GM18498 (cell line): ENCODE measurements around the gene TNFRSF1A.
A peak's percentile ranks its signal among the peaks of the same experiment; 100 is the strongest.
"Not testable (repeated sequence)": the region's sequence is repeated elsewhere in the genome, so short reads cannot be mapped to it uniquely, and the experiment has no call there.

Source experiments
- ATAC-seq: cut with Tn5 transposase; IDR thresholded peaks from one replicate; pipeline ENCODE4 v1.9.1; 2021; ENCODE audit warnings: mild to moderate bottlenecking, moderate library complexity; ENCODE audit not compliant: unreplicated experiment

TNFRSF1A gene

DNA sequence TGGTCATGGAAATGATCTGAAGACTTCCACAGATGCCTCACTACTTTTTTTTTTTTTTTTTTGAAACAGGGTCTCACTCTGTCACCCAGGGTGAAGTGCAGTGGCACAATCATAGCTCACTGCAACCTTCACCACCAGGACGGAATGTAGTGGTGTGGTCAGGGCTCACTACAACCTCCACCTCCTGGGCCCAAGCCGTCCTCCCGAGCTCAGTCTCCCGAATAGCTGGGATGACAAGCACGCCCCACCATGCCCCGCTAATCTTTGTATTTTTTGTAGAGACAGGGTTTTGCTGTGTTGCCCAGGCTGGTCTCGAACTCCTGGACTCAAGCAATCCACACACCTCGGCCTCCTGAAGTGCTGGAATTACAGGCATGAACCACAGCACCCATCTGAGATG is 3.3 kb downstream of the TNFRSF1A start:
- not testable (repeated sequence) for ATAC-seq

DNA sequence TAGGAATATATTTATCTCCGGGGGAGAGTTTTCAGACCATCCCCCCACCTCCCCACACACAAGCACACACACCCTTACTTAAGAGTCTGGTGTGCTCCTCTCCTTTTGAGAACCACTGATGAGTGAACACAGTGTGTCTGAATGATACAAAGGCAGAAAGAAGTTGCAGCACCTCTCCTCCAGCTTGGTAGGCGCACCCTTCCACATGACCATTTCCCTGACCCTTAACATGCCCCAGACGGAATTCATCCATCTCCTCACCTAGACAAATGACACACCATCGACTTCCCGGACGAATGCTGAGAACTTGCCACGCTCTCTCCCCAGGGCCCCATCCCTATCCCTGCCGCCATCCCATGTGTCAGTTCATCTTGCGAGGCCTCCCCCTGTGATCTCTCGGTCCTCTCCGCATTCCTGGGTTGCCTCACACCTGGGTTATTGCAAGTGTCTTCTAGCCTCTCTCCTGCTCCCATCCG is 3.9 kb downstream of the TNFRSF1A start:
- ATAC-seq: no peak

DNA sequence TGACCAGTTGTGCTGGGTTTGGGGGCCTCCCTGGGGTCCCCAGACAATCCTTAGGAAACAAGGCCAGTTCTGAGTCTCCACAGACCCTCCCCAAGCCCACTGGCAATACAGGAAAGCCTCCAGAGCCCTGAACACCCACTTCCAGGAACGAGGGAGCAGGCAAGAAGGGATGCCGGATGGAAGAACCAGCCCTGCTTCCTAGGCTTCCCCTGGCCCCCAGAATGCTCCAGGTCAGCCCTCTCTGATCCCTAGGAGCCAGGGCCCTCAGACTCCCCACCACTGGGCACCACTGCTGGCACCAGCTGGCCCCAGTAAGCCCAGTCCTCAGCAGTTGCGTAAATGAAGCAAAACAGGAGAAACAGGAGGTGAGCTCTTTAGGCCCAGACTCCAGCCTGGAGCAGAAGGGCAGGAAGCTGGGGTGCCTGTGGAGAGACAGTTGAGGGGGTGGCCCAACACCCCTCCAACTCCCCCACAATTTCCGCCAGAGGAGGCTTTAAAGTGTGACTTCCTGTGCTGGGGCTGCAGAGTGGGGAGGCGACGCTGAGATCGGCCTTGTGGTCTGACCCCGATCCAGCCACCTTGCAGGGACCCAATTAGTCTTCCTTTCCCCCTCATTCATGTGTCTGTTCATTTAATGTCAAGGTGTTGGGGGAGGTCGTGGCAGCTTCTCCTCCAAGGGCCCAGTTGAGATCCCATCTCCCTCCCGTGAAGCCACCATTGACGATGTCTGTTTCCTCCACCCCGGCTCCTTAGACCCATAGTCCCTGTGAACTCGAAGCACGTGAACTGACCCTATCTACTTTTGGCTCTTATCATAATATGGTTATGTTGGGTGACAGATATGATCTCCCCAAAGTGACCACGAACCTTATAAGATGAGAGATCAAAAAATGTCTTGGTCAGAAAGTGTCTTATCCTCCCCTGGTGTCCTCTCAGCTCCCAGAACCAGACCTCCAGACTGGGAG is 4.7 kb downstream of the TNFRSF1A start:
- no peak for ATAC-seq

DNA sequence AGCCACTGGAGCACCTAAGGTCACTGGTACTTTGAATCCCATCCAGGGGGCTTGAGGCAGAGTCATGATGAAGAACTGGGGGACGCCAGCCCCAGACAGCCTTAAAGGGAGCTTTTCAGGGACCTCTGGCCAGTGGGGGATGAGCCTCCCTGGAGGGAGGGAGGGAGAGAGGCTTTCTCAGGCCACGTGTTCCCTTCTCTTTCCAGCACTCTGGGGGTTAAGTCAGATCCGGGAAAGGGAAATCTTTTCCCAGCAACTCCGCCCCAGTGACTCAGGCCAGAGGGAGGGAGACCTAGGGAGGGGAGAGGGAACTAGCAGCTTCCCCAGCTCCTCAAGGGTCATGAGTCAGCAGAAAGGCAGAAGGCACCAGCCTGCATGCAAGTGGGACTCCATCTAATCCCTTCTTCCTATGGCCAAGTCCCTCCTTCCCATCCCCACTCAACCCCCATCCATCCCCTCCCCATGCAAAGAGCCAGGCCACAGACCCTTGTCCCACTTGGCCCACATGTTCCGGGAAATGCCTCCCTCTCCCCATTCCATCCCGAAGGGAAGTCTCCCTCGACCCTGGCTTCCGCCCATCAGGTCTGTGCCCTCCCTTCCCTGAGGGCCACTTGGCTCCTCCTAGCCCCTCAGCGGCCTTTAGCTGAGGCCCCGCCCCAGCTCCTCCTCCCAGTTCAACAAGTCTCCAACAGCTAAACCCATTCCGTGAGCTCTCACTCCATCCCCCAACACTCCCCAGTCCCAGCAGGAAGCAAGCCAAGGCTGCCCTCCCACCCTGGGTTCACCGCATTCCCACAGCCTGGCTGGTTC is 5.6 kb downstream of the TNFRSF1A start:
- ATAC-seq: peak; percentile 34

DNA sequence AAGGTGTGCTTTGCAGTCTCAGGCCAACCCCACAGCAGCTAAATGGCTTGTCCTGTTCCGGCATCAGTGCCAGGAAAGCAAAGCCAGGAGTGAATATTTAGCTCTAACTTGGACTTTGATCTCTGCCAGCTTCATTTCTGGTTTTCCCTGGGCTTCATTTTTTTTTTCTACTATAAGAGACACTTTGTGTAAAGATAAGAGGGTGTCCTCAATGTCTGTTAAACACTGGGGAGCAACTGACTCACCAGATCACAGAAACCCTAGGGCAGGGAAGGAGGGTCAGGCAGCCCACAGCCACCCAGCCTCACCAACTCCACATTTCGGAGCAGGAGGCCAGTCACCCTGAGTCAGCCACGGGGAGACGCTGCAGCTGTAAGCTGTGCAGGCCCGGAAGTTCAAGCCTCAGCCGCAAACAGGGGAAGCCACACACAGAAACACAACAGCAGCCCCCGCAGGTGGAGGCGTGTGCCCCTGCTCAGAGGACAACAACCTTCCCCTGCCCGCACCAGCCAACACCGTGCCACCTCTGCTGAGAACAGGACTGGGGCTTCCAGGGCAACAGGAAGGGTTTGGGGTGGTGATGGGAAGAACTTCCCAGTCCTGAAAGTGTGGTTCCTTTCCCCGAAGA is 6.3 kb downstream of the TNFRSF1A start:
- peak; percentile 68 for ATAC-seq

DNA sequence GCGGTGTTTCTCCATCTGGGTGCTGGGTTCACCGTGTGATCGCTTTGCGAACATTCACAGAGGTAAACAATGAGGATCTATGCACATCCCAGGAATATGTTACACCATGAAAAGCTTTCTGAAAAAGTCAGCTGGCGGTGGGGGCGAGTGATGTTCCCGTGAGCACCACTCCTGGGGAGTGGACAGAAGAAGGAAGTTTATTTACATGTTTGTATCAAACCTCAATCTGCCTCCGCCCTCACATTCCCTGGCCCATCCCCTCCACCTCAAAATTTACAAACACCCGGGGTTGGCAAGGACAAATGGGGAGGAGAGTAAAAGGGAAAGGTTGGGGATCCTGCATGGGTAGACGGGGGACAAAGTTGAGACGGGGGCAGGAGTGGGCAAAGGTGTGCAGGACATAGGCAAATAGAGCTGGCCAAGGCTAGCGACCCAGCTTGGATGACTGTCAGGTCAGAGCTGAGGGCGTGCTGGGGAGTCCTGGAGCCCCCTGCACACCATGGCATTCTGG is 6.9 kb downstream of the TNFRSF1A start:
- ATAC-seq: no peak

DNA sequence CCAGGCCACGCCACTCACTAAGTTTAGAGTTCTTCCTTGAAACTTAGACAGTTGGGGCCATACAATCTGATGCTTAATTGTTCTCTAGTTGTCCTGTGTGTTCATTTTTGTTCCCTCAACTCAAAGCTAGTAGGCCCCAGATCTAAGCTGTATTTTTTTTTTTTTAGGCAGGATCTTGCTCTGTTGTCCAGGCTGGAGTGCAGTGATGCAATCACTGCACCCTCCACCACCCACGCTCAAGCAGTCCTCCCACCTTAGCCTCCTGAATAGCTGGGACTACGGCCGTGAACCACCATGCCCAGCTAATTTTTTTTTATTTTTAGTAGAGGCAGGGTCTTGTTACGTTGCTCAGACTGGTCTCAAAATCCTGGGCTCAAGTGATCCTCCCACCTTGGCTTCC is 7.5 kb downstream of the TNFRSF1A start:
- no peak for ATAC-seq

DNA sequence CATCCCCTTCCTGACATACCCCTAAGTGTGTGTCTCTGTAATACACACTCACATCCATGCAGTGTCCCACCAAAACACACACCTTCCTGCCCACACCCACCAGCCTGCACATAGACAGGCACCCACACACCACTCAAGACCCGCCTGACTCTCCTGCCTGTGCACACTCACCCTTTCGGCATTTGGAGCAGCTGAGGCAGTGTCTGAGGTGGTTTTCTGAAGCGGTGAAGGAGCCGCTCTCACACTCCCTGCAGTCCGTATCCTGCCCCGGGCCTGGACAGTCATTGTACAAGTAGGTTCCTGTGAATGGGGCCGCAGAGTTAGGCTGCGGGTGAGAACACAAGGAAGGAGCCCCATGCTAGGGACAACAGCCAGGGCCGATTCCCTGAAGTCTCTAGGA is 8.3 kb downstream of the TNFRSF1A start:
- ATAC-seq: no peak

DNA sequence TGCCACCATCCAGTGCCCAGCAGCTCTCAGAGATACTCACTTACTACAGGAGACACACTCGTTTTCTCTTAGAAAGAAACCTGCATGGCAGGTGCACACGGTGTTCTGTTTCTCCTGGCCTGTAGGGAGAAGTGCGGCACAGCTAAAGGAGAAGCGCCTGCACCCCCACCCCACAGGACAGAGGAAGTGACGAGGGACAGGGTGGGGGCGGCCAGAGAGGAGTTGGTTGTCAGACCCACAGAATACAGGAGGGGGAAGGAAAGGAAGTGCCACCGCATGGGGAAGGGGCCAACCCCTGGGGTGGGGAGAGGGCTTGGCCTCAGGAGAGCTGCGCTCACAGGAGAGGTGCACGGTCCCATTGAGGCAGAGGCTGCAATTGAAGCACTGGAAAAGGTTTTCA is 8.8 kb downstream of the TNFRSF1A start:
- no peak for ATAC-seq

DNA sequence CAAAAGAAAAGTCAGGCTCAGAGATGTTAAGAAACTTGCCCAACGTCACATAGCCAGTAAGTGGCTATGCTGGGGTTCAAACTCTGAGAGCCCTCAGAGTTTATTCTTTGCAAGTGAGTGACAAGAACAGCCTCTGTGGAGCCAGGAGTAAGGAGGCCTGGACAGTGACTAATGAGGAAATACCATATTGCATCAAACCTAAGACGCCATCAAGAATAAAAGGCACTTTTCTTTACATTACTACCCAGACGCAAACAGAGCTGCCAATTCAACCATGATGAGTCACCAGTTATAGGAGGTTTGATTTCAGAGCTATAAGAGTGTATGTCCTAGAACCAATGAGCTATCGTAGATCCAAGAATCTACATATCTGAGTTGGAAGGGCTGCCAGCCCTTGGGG is 9.4 kb downstream of the TNFRSF1A start:
- no peak for ATAC-seq

DNA sequence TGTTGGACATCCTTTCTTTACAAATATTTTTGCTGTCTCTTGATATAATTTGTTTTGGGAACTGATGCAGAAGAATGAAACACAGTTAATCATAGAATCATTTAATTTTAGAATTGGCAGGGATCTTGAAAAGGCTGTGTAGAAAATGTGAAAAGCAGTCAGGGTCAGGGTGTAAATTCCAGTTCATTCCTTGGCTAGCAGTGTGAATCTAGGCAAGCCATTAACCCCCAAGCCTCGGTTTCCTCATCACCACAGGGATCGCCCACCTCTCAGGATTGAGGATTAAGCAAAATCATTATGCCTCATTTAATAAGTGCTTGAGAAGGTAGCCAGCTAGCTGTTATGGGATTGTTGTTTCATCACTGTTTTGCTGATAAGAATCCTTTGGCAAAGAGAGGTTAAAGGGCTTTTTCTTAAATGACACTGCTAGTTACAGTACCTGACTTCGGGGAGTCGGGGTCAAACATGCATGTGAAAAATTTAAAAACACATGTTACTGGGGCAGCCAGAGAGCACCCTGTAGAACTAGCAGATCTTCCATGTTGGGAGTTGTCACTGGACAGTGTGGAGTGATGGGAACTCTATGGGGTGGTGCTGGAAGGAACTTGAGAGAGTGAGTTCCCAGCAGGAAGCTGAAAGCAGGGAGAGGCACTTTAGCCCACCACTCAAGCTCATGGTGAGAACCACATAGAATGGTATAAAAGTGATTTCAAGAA is 10.7 kb downstream of the TNFRSF1A start:
- no peak for ATAC-seq

DNA sequence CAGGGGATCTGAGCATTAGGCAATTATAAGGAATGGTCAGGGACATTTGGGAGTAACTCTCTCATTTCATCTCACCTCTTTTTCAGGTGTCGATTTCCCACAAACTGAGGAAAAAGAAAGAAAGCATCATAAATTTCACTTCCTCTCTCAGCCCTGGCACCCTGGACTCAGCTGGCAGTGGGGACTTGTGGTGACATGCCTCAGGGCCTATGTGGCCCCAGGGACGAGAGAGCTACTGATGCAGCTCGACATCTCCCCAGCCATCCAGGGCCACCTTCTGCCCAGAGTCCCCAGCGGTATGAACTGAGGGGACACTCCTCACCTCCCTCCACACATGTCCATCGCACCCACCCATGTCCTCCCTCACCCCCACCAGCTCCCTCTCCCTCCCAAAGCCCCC is 11.7 kb downstream of the TNFRSF1A start:
- ATAC-seq: peak; percentile 65

DNA sequence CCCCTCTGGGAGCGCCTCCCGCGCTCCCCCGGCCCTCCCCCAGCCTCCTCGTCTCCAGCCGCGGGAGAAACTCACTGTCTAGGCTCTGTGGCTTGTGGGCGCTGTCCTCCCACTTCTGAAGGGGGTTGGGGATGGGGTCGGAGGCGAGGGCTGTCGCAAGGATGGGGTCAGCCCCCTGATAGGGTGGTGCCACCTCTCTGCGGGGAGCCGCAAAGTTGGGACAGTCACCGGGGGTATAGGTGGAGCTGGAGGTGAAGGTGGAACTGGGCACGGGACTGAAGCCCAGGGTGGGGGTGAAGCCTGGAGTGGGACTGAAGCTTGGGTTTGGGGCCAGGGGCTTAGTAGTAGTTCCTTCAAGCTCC is 12.2 kb downstream of the TNFRSF1A start:
- ATAC-seq: no peak

DNA sequence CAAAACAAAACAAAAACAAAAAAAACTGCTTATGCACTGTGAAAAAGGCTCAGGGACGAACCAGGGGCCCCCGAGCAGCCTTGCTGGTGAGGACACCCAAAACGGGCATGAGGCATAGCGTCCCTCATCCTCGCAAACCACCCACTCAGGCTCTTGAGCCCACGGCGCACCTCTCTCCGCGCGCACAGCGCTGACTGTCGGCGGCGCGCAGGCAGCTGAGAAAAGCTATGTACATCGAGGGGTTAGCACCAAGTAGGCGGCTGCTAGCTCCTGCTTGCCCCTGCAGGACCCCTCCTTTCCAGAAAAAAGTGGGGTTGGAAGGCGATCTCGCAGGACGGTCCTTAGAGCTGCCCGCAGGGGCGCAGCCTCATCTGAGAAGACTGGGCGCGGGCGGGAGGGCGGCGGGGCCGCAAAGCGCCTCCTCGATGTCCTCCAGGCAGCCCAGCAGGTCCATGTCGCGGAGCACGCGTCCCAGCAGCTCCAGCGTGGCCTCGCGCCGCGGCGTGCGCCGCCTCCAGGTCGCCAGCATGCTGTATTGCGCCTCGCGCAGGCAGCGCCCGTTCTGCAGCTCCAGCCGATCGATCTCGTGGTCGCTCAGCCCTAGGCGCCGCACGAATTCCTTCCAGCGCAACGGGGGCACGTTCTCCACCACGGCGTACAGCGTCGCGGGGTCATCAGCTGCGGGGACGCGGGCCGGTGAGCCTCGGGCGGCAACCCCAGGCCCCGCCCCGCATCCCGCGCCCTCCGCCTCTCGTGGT is 12.8 kb downstream of the TNFRSF1A start:
- no peak for ATAC-seq

DNA sequence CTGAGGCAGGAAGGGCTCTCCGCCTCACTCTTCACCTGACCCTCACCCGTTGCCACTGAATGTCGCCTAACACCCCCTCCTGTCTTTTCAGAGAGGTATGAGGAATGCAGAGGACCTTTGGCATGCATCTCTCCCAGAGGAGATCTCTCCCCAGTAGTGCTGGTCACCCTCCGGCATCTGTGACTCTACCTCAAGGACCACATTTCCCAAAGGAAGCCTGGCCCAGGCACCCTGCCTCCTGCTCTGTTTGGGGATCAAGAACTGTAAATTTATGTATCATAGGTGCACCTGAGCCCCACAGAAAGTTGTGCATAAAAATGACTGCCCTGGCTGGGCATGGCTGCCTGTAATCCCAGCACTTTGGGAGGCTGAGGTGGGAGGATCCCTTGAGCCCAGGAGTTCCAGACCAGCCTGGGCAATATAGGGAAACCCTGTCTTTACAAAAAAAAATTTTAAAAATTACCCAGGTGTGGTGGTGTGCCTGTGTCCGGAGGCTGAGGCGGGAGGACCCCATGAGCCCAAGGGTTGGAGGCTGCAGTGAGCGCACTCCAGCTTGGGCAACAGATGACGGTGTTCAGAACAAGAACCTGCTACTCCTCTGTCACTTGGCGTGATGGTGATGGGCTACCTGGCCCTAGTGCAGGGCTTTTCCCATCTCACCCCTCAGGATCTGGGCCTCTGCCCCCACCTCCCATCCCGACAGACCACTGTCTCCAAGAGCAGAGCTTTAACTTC is 13.7 kb downstream of the TNFRSF1A start:
- no peak for ATAC-seq

DNA sequence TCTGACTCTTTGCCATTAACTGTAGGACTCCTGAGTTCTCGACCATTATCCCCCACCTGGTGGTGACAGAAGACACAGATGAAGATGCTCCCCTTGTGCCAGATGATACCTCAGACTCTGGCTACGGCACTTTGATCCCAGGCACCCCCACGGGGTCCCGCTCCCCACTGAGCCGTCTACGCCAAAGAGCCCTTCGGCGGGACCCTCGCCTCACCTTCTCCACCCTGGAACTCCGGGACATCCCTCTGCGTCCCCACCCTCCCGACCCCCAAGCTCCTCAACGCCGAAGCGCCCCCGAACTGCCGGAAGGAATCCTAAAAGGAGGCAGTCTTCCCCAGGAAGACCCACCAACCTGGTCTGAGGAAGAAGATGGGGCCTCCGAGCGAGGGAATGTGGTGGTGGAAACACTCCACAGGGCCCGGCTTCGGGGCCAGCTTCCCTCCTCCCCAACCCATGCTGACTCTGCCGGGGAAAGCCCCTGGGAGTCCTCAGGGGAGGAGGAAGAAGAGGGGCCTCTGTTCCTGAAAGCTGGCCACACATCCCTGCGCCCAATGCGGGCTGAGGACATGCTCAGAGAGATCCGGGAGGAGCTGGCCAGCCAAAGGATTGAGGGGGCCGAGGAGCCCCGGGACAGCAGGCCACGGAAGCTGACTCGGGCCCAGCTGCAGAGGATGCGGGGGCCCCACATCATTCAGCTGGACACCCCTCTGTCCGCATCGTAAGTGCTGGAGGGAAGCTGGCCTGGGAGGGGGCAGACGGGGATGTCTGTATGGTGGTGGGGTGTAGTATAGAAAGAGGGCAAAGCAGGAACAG is 14.4 kb downstream of the TNFRSF1A start:
- no peak for ATAC-seq

DNA sequence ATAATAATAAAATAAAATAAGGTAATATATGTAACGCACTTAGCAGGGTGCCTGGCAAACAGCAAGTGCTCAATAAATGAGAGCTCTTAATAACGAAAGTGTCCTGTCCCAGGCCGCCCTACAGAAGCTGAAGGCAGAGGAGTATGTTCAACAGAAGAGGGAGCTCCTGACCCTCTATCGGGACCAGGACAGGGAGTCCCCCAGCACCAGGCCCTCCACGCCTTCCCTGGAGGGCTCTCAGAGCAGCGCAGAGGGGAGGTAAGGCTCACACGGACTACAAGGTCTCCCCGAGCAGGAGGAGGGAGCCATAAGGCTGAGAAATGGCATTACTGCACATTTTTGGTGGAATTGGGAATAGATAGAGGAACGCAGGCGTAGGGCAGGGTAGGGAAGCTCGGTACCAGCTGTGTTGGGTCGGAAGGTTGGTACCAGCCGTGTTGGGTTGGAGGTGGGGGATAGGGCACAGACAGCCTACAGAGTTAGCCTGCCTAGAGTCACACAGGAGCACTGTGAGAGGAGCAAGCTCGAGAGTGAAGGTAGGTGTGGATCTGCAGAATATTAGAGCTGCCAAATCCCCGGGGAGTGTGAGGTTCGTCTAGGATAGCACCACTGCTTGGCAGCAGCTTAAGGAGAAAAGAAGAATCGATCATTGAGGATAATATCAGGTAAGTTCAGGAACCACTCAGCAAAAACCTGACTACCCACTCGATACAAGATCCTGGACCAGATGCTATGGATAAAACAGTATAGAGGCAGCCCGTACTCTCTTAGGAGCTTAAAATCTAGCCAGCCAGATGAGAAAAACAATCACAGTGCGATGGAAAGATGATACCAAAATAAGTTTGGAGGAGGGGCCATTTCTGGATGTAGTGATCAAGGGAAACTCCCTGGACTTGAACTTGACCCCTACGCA is 15.3 kb downstream of the TNFRSF1A start:
- no peak for ATAC-seq
